Tibial nerve (tissue), 4 donors: Measurements from ENCODE around the gene CLMN. TPM values are rescaled to one million over a fixed set of nuclear protein-coding genes. Genes with fewer than 3 reads are reported as not detected.

Experiments
- DNase-seq, 2 donors: peaks; one replicate each; pipeline ENCODE4 v3.0.0-alpha.2; 2019; ENCODE audit warnings: low spot score in 2 of 2
- H3K27ac ChIP-seq, 4 donors: fragments of 200-600 bp; sonication (generic) in 3 of 4; one replicate each; pipeline ENCODE4 v1.5.1; 2017 to 2019; ENCODE audit warnings: mild to moderate bottlenecking in 1 of 4
- H3K27me3 ChIP-seq, 2 donors: fragments of 200-600 bp; sonication (generic) in 1 of 2; one replicate each; pipeline versions ENCODE4 v1.5.1 to v1.6.0; 2017 to 2019
- H3K36me3 ChIP-seq, 3 donors: fragments of 200-600 bp; sonication (generic); one replicate each; pipeline ENCODE4 v1.5.1; 2018 to 2019
- H3K4me1 ChIP-seq, 4 donors: fragments of 200-600 bp; sonication (generic) in 3 of 4; one replicate each; pipeline ENCODE4 v1.5.1; 2017 to 2019
- H3K4me3 ChIP-seq, 4 donors: fragments of 200-600 bp; sonication (generic) in 3 of 4; one replicate each; pipeline ENCODE4 v1.5.1; 2017 to 2019; ENCODE audit warnings: mild to moderate bottlenecking in 1 of 4, moderate library complexity in 1 of 4
- H3K9me3 ChIP-seq, 4 donors: fragments of 200-600 bp; sonication (generic) in 3 of 4; one replicate each; pipeline ENCODE4 v1.5.1; 2017 to 2019
- CTCF ChIP-seq, 5 experiments: fragments of 200-600 bp in 3 of 5; fragments of 450-650 bp in 2 of 5; sonication (generic) in 3 of 5; IDR thresholded peaks; one replicate each; pipeline ENCODE4 v1.5.1; 2016 to 2019; ENCODE audit warnings: antibody characterized with exemption in 5 of 5, mild to moderate bottlenecking in 3 of 5, moderate library complexity in 2 of 5
- EP300 ChIP-seq, 2 donors: sonication (generic); formaldehyde crosslinking; IDR thresholded peaks; one replicate each; pipeline ENCODE4 v1.6.1; 2017; ENCODE audit warnings: antibody characterized with exemption in 2 of 2, mild to moderate bottlenecking in 1 of 2
- POLR2A ChIP-seq, 2 donors: fragments of 450-650 bp; IDR thresholded peaks; one replicate each; pipeline ENCODE4 v1.6.1; 2017; ENCODE audit warnings: antibody characterized with exemption in 2 of 2, mild to moderate bottlenecking in 2 of 2, moderate library complexity in 2 of 2
- WGBS, 2 donors: methylation state at CpG; one replicate each; pipeline ENCODE4 v1.1.5; 2018; 5-methylcytosine and 5-hydroxymethylcytosine counted together
- total RNA-seq, 4 donors: library from RNA; depleted of rRNA; stranded (reverse); fragments of >200 nt; gene quantifications; one replicate each; pipeline ENCODE4 v1.1.0, GENCODE V29; 2016

The CLMN gene
- total RNA-seq, 4 donors from 2014 or later: 31.2 to 49.8 (median 40.9) TPM

- 50 to 71% methylated on average over 3 of the region's 3 CpGs for WGBS, 2 donors
- Histone ChIP-seq H3K36me3 (no peaks in the 10 kb centered on the region), H3K9me3 (no peaks in the 10 kb centered on the region), H3K4me3 (no peak overlapping the region), H3K4me1 (peaks cover 2 to 90% (median 49%) of the 10 kb centered on the region in 4 donors), H3K27me3 (no peaks in the 10 kb centered on the region), H3K27ac (peak overlapping the region in 2 of 4 donors; percentile 23 to 74)
- no peak for DNase-seq
- TF ChIP-seq CTCF (IDR thresholded peaks at IDR 0.05): no peak
- TF ChIP-seq EP300 (IDR thresholded peaks at IDR 0.05): no peak
- no peak for TF ChIP-seq POLR2A (IDR thresholded peaks at IDR 0.05)
These were observed 86.7 kb downstream of the CLMN start for GRCh38 chr14:95232894-95233584.

DNA sequence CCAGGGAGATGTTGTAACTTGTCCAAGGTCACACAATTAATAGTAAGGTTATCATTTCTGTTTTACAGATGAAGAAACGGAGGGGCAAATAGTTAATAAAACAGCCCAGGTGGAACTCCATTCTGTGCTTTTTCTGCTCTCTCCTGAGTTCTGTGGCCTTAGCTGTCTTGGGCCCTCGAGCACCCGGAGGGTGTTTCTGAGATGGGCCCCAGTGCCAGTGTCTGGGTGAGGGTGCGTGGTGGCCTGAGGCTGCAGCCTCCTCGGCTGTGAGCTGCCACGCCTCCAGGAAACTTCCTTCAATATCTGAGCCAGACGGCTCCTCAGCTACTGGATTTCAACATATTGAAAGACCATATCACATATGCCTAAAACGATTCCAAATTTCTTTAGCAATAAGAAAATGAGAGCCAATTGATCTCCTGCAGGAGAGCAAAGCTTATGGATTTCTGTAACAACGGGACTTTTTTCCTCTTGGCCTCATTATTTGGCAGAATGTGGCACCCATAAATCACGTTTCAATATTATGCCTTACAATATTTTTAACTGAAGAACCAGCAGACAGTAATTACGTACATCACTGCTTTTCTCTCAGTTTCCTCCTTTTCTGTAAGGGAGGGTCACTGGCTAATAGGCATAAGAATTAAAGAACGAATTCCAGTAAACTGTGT, 87.6 kb downstream of the CLMN start:
- Histone ChIP-seq H3K4me1 (peaks cover 2 to 90% (median 43%) of the 10 kb centered on the region in 4 donors), H3K4me3 (no peak overlapping the region), H3K36me3 (no peaks in the 10 kb centered on the region), H3K27me3 (no peaks in the 10 kb centered on the region), H3K27ac (peak overlapping the region in 1 of 4 donors; percentile 1), H3K9me3 (no peaks in the 10 kb centered on the region)
- TF ChIP-seq EP300 (IDR thresholded peaks at IDR 0.05): no peak
- no peak for TF ChIP-seq CTCF (IDR thresholded peaks at IDR 0.05)
- no peak for TF ChIP-seq POLR2A (IDR thresholded peaks at IDR 0.05)
- DNase-seq: no peak
- 33 to 48% methylated on average over 12 of the region's 12 CpGs for WGBS, 2 donors

DNA sequence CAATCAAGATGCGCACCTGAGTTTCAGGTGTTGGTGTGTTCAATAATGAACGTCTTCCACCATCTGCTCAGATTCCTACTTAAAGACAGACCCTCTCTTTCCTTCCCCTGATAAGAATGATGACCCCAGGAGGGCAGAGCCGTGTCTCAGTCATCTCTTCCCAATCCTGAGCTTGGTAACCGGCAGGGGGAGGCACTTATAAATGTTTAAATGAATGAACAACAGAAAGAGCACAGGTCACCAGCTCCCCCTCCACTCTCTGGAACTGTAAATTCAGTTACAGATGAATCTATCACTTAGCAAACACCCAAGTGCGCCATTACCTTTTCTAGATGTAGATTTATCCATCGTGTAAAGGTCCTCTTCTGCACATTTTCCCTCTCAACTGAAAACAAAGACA, 90.0 kb downstream of the CLMN start:
- TF ChIP-seq EP300 (IDR thresholded peaks at IDR 0.05) (no peak), CTCF (IDR thresholded peaks at IDR 0.05) (no peak), POLR2A (IDR thresholded peaks at IDR 0.05) (no peak)
- no peak for DNase-seq
- no peaks in the 10 kb centered on the region for H3K9me3 ChIP-seq
- H3K4me3 ChIP-seq: no peak overlapping the region
- H3K27me3 ChIP-seq: no peaks in the 10 kb centered on the region
- no peaks in the 10 kb centered on the region for H3K36me3 ChIP-seq
- H3K27ac ChIP-seq: no peak overlapping the region
- peaks cover 0 to 69% (median 25%) of the 10 kb centered on the region in 4 donors for H3K4me1 ChIP-seq
- WGBS, 2 donors: 68 to 81% methylated on average over 6 of the region's 6 CpGs

DNA sequence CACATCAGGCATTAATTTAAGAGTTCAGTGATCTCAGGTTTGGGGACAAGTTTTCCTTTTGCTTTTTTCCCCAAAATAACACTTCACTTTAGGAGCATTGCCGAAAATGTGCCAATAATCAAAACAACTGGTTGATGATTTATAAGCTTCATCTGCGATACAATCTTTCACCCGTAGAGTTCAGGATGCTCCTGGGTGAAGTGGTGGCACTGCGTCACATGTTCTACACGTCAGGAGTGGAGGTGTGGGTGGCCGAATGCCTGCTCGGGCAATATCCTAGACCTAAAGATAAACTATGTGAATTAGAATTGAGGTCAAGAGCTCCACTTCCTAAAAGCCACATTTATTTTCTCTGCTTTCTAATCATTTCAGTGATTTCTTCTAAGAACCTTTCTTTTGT, 91.5 kb downstream of the CLMN start:
- Histone ChIP-seq H3K27ac (peak overlapping the region in 1 of 4 donors; percentile 50), H3K4me3 (no peak overlapping the region), H3K4me1 (peaks cover 0 to 63% (median 10%) of the 10 kb centered on the region in 4 donors), H3K9me3 (no peaks in the 10 kb centered on the region), H3K27me3 (no peaks in the 10 kb centered on the region), H3K36me3 (no peaks in the 10 kb centered on the region)
- 71 to 75% methylated on average over 7 of the region's 7 CpGs for WGBS, 2 donors
- no peak for TF ChIP-seq EP300 (IDR thresholded peaks at IDR 0.05)
- TF ChIP-seq CTCF (IDR thresholded peaks at IDR 0.05): no peak
- TF ChIP-seq POLR2A (IDR thresholded peaks at IDR 0.05): no peak
- no peak for DNase-seq

DNA sequence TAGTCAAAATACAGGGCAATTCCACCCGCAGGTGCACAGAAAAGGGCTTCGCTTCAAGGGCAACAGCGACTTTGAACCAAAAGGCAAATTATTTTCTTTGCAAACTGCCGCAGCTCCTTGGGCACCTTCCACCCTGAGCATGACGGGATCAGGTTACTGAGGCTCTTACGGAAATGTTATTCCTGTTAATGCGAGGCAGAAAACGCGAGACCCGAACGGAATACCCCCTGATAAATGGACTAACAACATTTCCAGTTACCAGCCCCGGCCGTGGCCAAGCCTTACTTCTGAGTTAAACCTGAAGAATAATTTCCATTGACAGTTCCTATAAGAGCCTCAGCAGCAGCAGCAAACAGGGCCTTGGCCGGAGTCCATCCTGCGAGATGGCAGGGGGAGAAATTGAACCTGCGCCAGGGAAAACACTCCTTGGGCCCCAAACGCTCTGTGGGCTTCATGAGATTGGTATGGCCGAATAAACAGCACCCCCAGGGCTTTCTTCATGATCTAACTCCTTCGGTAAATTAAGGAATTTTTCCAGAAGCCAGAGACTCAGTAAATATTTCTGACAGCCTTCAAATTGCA, 92.3 kb downstream of the CLMN start:
- WGBS, 2 donors: 44 to 49% methylated on average over 19 of the region's 19 CpGs
- no peak for DNase-seq
- peak overlapping the region in 2 of 4 donors; percentile 21 to 50 for H3K27ac ChIP-seq

More for the DNA sequence above, 92.3 kb downstream of the CLMN start:
- Histone ChIP-seq H3K4me3 (no peak overlapping the region), H3K4me1 (peaks cover 0 to 62% (median 9%) of the 10 kb centered on the region in 4 donors), H3K9me3 (no peaks in the 10 kb centered on the region), H3K36me3 (no peaks in the 10 kb centered on the region), H3K27me3 (no peaks in the 10 kb centered on the region)
- TF ChIP-seq EP300 (IDR thresholded peaks at IDR 0.05) (no peak), POLR2A (IDR thresholded peaks at IDR 0.05) (no peak), CTCF (IDR thresholded peaks at IDR 0.05) (no peak)
